Activated CD8-positive, alpha-beta T cell treated with anti-CD3 and anti-CD28 coated beads, Interleukin-2, amount 10 ng/mL, durations not matched to agents 7 days and 5 days (primary cell): ENCODE measurements around the gene CDYL2. TPM values are rescaled to one million over a fixed set of nuclear protein-coding genes. Genes with fewer than 3 reads are reported as not detected.

ENCODE experiments used
- ATAC-seq: fragments of 150-1000 bp; cut with Tn5 transposase; one replicate; pipeline ENCODE4 v1.10.0; 2021; ENCODE audit warnings: moderate library complexity
- CTCF ChIA-PET: fragments of 350-600 bp; sonication (Branson Sonifier 250); formaldehyde crosslinking; loops from one replicate; lab custom pipeline; 2021; ENCODE audit warnings: antibody characterized with exemption; lab: Charles Lee
- POLR2A ChIA-PET: fragments of 350-600 bp; sonication (Branson Sonifier 250); formaldehyde crosslinking; loops from one replicate; lab custom pipeline; 2021; ENCODE audit warnings: antibody characterized with exemption; lab: Charles Lee
- DNase-seq: peaks from one replicate; pipeline ENCODE4 v3.0.0-alpha.2; 2020
- H3K27ac Mint-ChIP-seq: one replicate; pipeline ENCODE4 v1.8.0; 2021; ENCODE audit warnings: mild to moderate bottlenecking, mixed read lengths
- H3K27me3 Mint-ChIP-seq: one replicate; pipeline ENCODE4 v1.8.0; 2021; ENCODE audit warnings: low read depth, mixed read lengths
- H3K36me3 Mint-ChIP-seq: one replicate; pipeline ENCODE4 v1.8.0; 2021; ENCODE audit warnings: low read depth, mixed read lengths
- H3K4me1 Mint-ChIP-seq: one replicate; pipeline ENCODE4 v1.8.0; 2021; ENCODE audit warnings: low read depth, mixed read lengths
- H3K4me3 Mint-ChIP-seq: one replicate; pipeline ENCODE4 v1.8.0; 2021; ENCODE audit warnings: mild to moderate bottlenecking, mixed read lengths
- H3K9me3 Mint-ChIP-seq: one replicate; pipeline ENCODE4 v1.8.0; 2022; ENCODE audit warnings: mixed read lengths; ENCODE audit not compliant: insufficient read depth
- total RNA-seq, 2 experiments: library from RNA; stranded (reverse); gene quantifications; one replicate each; pipeline ENCODE4 v1.2.3, GENCODE V29; 2021

CDYL2 gene
- total RNA-seq, 2 experiments from 2014 or later = 15.5 to 16.5 TPM

- ATAC-seq (no peak), DNase-seq (peak; percentile 51)
- Mint-ChIP-seq H3K4me3 (no peak overlapping the region), H3K4me1 (peaks cover 76% of the 10 kb centered on the region), H3K27ac (no peak overlapping the region), H3K27me3 (peaks cover 21% of the 10 kb centered on the region), H3K36me3 (peaks cover 44% of the 10 kb centered on the region), H3K9me3 (peaks cover 25% of the 10 kb centered on the region)
- ChIA-PET CTCF (interaction anchor here (0.6 to 2.9 kb wide), 2 partner anchors 56 to 981 kb away, joined by 3 to 14 read pairs; no protein-coding TSS in a partner anchor), POLR2A (interaction anchor here (0.6 kb wide), 1 partner anchor 235 kb away, joined by 3 read pairs; no protein-coding TSS in a partner anchor)
Observed at GRCh38 chr16:80583466-80583865, 220.9 kb downstream of the CDYL2 start.

GRCh38 chr16:80580109-80580832 lies 224.1 kb downstream of the CDYL2 start:
- Mint-ChIP-seq H3K9me3 (peaks cover 10% of the 10 kb centered on the region), H3K4me1 (peaks cover 68% of the 10 kb centered on the region), H3K27me3 (peaks cover 2% of the 10 kb centered on the region), H3K27ac (peak overlapping the region; percentile 92), H3K36me3 (peaks cover 24% of the 10 kb centered on the region), H3K4me3 (peak overlapping the region; percentile 57)
- DNase-seq = peak; percentile 88
- ChIA-PET POLR2A (interaction anchor here (0.6 to 2.5 kb wide), 11 partner anchors 9 to 740 kb away, joined by 3 to 39 read pairs (median 3); no protein-coding TSS in a partner anchor), CTCF (interaction anchor here (0.6 to 2.5 kb wide), 23 partner anchors 10 to 456 kb away, joined by 3 to 57 read pairs (median 4); partner anchors contain the start of genes ATMIN and DYNLRB2)
- peak; percentile 86 for ATAC-seq

GRCh38 chr16:80577485-80578280 lies 226.7 kb downstream of the CDYL2 start:
- H3K4me1 Mint-ChIP-seq = peaks cover 43% of the 10 kb centered on the region
- H3K27ac Mint-ChIP-seq = no peak overlapping the region

GRCh38 chr16:80576343-80576912 lies 228.0 kb downstream of the CDYL2 start:
- Mint-ChIP-seq H3K4me3 (no peak overlapping the region), H3K27ac (no peak overlapping the region), H3K4me1 (peaks cover 34% of the 10 kb centered on the region), H3K27me3 (peaks cover 2% of the 10 kb centered on the region), H3K9me3 (peaks cover 3% of the 10 kb centered on the region), H3K36me3 (peaks cover 6% of the 10 kb centered on the region)
- DNase-seq (no peak), ATAC-seq (no peak)
- ChIA-PET POLR2A (no interaction called here), CTCF (interaction anchor here (1.0 to 2.4 kb wide), 4 partner anchors 10 to 49 kb away, joined by 3 to 8 read pairs (median 4); no protein-coding TSS in a partner anchor)

More at GRCh38 chr16:80577485-80578280, 226.7 kb downstream of the CDYL2 start:
- ChIA-PET CTCF (interaction anchor here (0.5 to 2.4 kb wide), 8 partner anchors 9 to 248 kb away, joined by 3 to 8 read pairs (median 3); no protein-coding TSS in a partner anchor), POLR2A (no interaction called here)
- H3K9me3 Mint-ChIP-seq = no peaks in the 10 kb centered on the region
- H3K36me3 Mint-ChIP-seq = peaks cover 10% of the 10 kb centered on the region
- DNase-seq (no peak), ATAC-seq (no peak)
- peaks cover 2% of the 10 kb centered on the region for H3K27me3 Mint-ChIP-seq
- no peak overlapping the region for H3K4me3 Mint-ChIP-seq

GRCh38 chr16:80573700-80574120 lies 230.7 kb downstream of the CDYL2 start:
- H3K9me3 Mint-ChIP-seq = peaks cover 5% of the 10 kb centered on the region
- peaks cover 9% of the 10 kb centered on the region for H3K36me3 Mint-ChIP-seq
- H3K27ac Mint-ChIP-seq = no peak overlapping the region
- no peak overlapping the region for H3K4me3 Mint-ChIP-seq
- ChIA-PET POLR2A (no interaction called here), CTCF (interaction anchor here (0.9 kb wide), 1 partner anchor 8 kb away, joined by 3 read pairs; no protein-coding TSS in a partner anchor)
- no peak for ATAC-seq
- no peak for DNase-seq
- peaks cover 31% of the 10 kb centered on the region for H3K4me1 Mint-ChIP-seq
- peaks cover 6% of the 10 kb centered on the region for H3K27me3 Mint-ChIP-seq

- ATAC-seq (peak; percentile 41), DNase-seq (peak; percentile 33)
- peaks cover 29% of the 10 kb centered on the region for H3K36me3 Mint-ChIP-seq
- peak overlapping the region; percentile 62 for H3K27ac Mint-ChIP-seq
- peaks cover 11% of the 10 kb centered on the region for H3K9me3 Mint-ChIP-seq
- H3K27me3 Mint-ChIP-seq = peaks cover 6% of the 10 kb centered on the region
- ChIA-PET CTCF (interaction anchor here (1.5 kb wide), 1 partner anchor 10 kb away, joined by 5 read pairs; no protein-coding TSS in a partner anchor), POLR2A (no interaction called here)
- H3K4me3 Mint-ChIP-seq = peak overlapping the region; percentile 6
- H3K4me1 Mint-ChIP-seq = peaks cover 39% of the 10 kb centered on the region
Observed at GRCh38 chr16:80570106-80570478, 234.3 kb downstream of the CDYL2 start.

GRCh38 chr16:80569440-80570105 lies 234.8 kb downstream of the CDYL2 start:
- H3K4me3 Mint-ChIP-seq = peak overlapping the region; percentile 6
- DNase-seq (peak; percentile 70), ATAC-seq (peak; percentile 90)
- CTCF ChIA-PET = interaction anchor here (1.5 kb wide), 1 partner anchor 10 kb away, joined by 5 read pairs; no protein-coding TSS in a partner anchor
- POLR2A ChIA-PET = interaction anchor here (1.3 kb wide), 1 partner anchor 11 kb away, joined by 4 read pairs; no protein-coding TSS in a partner anchor
- H3K27ac Mint-ChIP-seq = peak overlapping the region; percentile 62
- H3K27me3 Mint-ChIP-seq = peaks cover 6% of the 10 kb centered on the region
- peaks cover 11% of the 10 kb centered on the region for H3K9me3 Mint-ChIP-seq
- H3K4me1 Mint-ChIP-seq = peaks cover 44% of the 10 kb centered on the region
- peaks cover 31% of the 10 kb centered on the region for H3K36me3 Mint-ChIP-seq

GRCh38 chr16:80564394-80564793 lies 240.0 kb downstream of the CDYL2 start:
- Mint-ChIP-seq H3K27ac (peak overlapping the region; percentile 56), H3K36me3 (peaks cover 26% of the 10 kb centered on the region), H3K27me3 (peaks cover 3% of the 10 kb centered on the region), H3K4me3 (no peak overlapping the region), H3K9me3 (peaks cover 6% of the 10 kb centered on the region), H3K4me1 (peaks cover 36% of the 10 kb centered on the region)
- POLR2A ChIA-PET = interaction anchor here (1.2 kb wide), 1 partner anchor 15 kb away, joined by 3 read pairs; no protein-coding TSS in a partner anchor
- DNase-seq (peak; percentile 42), ATAC-seq (peak; percentile 60)
- CTCF ChIA-PET = interaction anchor here (0.9 to 3.4 kb wide), 4 partner anchors 11 to 38 kb away, joined by 3 to 25 read pairs (median 10); no protein-coding TSS in a partner anchor

GRCh38 chr16:80563066-80563465 lies 241.3 kb downstream of the CDYL2 start:
- no peak overlapping the region for H3K4me3 Mint-ChIP-seq
- ChIA-PET CTCF (interaction anchor here (1.8 to 3.4 kb wide), 2 partner anchors 17 to 37 kb away, joined by 7 to 25 read pairs; no protein-coding TSS in a partner anchor), POLR2A (no interaction called here)
- peaks cover 21% of the 10 kb centered on the region for H3K36me3 Mint-ChIP-seq
- no peak overlapping the region for H3K27ac Mint-ChIP-seq
- peaks cover 28% of the 10 kb centered on the region for H3K4me1 Mint-ChIP-seq
- peaks cover 6% of the 10 kb centered on the region for H3K9me3 Mint-ChIP-seq
- DNase-seq = no peak
- peaks cover 5% of the 10 kb centered on the region for H3K27me3 Mint-ChIP-seq
- ATAC-seq = no peak

GRCh38 chr16:80559369-80559768 lies 245.0 kb downstream of the CDYL2 start:
- ATAC-seq (no peak), DNase-seq (no peak)
- CTCF ChIA-PET = interaction anchor here (1.3 to 1.7 kb wide), 2 partner anchors 32 to 266 kb away, joined by 3 to 8 read pairs; no protein-coding TSS in a partner anchor
- Mint-ChIP-seq H3K27me3 (peaks cover 11% of the 10 kb centered on the region), H3K4me3 (no peak overlapping the region), H3K4me1 (peaks cover 19% of the 10 kb centered on the region), H3K36me3 (no peaks in the 10 kb centered on the region), H3K9me3 (no peaks in the 10 kb centered on the region), H3K27ac (no peak overlapping the region)
- POLR2A ChIA-PET = no interaction called here
